Occipital lobe (tissue), 2 donors: Measurements from ENCODE around the gene PMEPA1. TPM values are rescaled to one million over a fixed set of nuclear protein-coding genes. Genes with fewer than 3 reads are reported as not detected.

ENCODE experiments used
- DNase-seq: peaks from one replicate; lab custom pipeline; 2025; lab: John Stamatoyannopoulos, UW
- total RNA-seq: library from RNA; depleted of rRNA; stranded (reverse); fragments of >200 nt; gene quantifications from one replicate; pipeline ENCODE4 v1.2.3, GENCODE V29; 2014

Gene PMEPA1
- total RNA-seq, 1 donor from 2014 or later = 8.3 TPM

DNA sequence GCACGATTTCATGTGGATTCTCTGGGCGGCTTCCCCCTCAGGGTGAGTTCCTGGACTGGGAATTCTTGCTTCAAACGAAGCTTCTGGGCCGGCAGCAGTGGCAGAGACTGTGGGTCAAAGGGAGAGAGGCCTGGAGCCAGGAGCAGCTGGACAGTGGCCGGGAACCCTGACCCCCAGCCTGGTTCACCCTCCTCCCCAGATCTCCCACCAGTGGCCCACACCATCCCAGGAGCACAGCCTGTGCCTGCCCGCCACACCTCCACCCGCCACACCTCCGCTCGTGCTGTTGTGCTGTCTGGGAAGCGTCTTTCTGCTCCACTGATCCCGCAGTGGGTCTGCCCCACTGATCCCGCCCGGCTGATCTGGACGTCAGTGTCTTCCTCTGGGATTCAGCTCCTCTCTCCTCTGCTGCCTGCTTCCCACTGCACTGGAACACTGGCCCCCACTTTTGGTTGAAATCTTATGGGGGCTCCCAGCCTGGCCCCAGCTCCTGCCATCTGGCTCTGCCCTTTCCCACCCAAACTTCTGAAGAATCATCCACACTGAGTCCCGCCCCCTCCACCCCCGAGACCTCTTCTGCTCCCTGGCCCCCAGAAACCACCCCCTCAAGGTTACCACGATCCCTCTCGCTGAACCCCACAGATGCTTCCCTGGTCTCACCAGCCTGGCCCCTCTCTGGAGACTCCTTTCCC lies 99.4 kb downstream of the PMEPA1 start:
- no peak for DNase-seq

DNA sequence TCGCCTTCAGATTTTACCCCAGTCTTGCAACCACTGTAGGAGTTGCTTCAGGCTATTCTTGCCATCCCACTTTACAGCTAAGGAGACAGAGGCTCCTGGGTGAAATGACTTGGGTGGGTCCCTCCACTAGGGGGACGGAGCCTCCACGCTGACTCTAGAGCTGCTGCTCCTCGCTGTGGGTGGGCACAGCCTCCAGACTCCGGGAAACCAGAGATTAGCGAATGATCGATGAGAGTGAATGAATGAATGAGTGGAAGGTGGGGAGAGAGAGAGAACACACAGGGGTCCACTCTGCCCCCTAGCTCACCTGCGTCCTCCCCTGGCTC lies 100.0 kb downstream of the PMEPA1 start:
- DNase-seq = no peak

- DNase-seq = no peak
These were observed 100.6 kb downstream of the PMEPA1 start for GRCh38 chr20:57609086-57609841.

DNA sequence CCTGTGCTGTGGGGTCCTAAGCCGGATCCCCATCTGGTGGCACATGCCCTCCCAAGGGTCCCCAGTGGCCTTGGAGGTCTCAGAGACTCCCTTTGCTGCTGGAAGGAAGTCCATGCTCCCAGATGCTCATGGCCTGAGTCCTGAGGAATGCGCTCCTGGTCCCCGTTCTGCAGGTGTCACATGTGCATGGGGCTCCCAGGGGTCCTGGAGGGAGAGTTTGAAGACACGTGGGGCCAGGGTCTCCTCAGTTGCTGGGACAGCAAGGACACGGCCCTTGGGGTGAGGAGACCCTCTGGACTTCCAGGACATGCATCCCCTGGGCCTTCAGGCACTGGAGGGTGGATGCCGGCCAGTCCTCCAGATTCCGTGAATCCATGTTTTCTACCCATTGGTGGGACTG lies 101.3 kb downstream of the PMEPA1 start:
- no peak for DNase-seq

DNA sequence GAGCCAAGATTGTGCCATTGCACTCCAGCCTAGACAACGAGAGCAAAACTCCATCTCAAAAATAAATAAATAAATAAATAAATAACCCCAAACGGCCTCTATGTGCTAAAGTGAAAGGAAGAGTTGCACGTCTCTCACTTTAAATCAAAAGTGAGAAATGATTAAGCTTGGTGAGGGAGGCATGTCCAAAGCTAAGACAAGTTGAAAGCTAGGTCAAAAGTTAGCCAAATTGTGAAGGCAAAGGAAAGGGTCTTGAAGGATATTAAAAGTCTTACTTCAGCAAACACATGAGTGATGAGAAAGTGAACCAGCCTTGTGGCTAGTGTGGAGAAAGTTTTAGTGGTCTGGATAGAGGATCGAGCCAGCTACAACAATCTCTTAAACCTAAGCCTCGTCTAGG lies 103.9 kb downstream of the PMEPA1 start:
- no peak for DNase-seq

- no peak for DNase-seq
These were observed 104.8 kb downstream of the PMEPA1 start for GRCh38 chr20:57605045-57605444.

GRCh38 chr20:57603120-57603519 lies 106.7 kb downstream of the PMEPA1 start:
- DNase-seq = no peak

DNA sequence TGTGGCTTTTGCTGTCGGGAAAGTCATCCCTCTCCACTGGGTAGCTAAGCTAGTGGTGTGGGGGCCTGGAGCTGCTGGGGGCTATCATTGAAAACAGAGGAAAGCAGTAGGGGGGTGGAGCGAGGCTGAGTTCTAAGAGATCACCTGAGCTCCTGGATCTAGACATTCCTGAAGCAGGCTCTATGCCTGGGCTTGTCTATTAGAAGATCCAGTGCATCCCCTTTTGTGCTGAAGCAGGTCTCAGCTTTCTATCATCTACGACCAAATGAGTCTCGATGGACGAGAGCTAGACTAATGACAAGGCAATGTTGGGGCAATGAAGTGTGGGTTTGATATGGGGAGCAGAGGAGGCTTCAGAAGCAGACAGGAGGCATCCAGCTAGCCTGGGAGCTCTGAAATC lies 108.1 kb downstream of the PMEPA1 start:
- DNase-seq = no peak

GRCh38 chr20:57601211-57601570 lies 108.6 kb downstream of the PMEPA1 start:
- no peak for DNase-seq

- DNase-seq = no peak
These were observed 109.2 kb downstream of the PMEPA1 start for GRCh38 chr20:57600320-57601210.

DNA sequence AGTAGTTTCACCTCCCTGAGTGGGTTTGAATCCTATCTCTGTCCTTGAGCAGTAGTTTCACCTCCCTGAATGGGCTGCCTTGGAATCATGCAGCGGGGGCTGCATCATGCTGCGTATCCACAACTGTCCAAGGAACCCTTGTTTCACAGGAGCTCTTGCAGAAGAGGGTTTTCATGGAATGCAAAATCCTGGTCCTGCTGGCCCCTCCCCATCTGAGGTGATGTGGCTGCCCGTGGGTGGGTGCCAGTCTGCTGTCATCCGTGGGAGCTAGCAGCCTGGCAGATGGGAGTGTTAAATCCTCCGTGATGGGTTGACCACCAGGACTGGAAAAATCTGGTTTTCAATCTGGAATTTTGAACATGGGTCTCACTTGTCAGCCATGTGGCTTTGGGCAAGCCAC lies 111.3 kb downstream of the PMEPA1 start:
- DNase-seq = no peak

Other genes starting within 250 kb of the PMEPA1 start
- not detected for gene CTCFL, start 184.9 kb downstream of the PMEPA1 start, total RNA-seq
- 0.31 TPM for gene PCK1, start 148.9 kb downstream of the PMEPA1 start, total RNA-seq
- not detected for gene ZBP1, start 89.6 kb downstream of the PMEPA1 start, total RNA-seq